ENCODE data around the gene NDRG4.

Gene NDRG4

DNA sequence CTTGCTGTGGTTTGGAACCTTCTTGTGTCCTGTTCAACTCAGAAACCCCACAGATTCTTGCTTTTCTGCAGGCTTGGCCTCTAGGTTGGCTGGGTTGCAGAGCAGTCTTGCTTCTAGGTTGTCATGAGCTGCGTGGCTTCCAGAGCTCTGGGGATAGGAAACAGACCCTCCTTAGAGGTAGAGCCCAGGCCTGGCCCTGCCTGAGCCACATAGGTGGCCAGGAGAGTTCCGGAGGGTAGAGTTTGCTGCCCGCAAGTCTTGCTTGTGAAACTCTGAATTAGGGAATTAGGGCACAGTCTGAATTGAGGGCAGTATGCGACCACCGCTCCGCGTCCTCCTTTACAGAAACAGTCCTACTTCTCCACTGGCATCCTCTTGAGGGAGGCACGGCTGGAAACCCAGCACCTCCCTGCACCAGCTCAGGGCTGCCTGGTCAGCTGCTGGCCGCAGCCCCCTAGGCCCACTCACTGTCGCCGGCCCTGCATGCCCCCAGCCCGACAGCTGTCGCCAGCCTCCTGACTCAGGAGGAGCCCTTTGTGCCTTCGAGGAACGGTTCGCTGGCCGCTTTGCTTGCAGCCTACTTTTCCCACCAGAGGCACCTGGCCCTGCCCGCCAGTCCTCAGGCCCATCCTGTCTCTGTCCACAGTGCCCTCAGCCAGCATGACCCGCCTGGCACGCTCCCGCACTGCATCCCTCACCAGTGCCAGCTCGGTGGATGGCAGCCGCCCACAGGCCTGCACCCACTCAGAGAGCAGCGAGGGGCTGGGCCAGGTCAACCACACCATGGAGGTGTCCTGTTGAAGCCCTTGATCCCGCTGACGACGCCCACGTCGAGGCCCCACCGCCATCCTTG is 11.1 kb downstream of the NDRG4 start:
- no peak for DNase-seq

- peak; percentile 63 to 86 for DNase-seq
Measured at GRCh38 chr16:58511933-58512815, 12.2 kb downstream of the NDRG4 start.

- DNase-seq, result no peak
Measured at GRCh38 chr16:58513874-58514273, 13.9 kb downstream of the NDRG4 start.

GRCh38 chr16:58515125-58515870 is 15.4 kb downstream of the NDRG4 start, which contains the start of gene SETD6:
Gene SETD6, plus strand, starts transcription at chr16:58515517. Its CDS starts 21 bp downstream, at chr16:58515538.
- peak; percentile 45 to 81 for DNase-seq

- peak in 1 of 2 experiments; percentile 28 for DNase-seq
Measured at GRCh38 chr16:58515871-58516767, 16.2 kb downstream of the NDRG4 start.

GRCh38 chr16:58516768-58517107 is 16.8 kb downstream of the NDRG4 start:
- no peak for DNase-seq

DNA sequence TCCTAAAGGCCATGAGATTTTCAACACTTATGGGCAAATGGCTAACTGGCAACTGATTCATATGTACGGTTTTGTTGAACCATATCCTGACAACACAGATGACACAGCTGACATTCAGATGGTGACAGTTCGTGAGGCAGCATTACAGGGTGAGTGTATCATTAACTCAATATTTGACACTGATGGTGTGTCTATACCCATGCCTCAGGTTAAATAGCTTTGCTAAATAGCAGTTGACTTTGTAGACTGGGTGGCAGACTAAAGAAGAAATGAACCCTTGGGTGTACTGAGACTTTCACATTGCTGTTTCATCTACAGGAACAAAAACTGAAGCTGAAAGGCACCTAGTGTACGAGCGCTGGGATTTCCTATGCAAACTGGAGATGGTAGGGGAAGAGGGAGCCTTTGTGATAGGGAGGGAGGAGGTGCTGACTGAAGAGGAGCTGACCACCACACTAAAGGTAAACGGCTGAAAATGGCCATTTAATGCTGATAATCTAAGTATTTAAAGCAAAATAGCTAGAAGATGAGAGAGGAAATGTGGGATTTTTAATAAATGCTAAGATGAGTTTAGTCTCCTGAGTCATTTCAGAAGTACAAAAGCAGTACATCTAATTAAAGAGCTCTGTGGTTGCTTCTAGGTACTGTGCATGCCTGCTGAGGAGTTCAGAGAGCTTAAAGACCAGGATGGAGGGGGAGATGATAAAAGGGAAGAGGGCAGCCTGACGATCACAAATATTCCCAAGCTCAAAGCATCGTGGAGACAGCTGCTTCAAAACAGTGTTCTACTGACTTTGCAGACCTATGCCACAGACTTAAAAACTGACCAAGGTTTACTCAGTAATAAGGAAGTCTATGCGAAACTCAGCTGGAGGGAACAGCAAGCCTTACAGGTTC is 18.4 kb downstream of the NDRG4 start:
- DNase-seq, result no peak

DNA sequence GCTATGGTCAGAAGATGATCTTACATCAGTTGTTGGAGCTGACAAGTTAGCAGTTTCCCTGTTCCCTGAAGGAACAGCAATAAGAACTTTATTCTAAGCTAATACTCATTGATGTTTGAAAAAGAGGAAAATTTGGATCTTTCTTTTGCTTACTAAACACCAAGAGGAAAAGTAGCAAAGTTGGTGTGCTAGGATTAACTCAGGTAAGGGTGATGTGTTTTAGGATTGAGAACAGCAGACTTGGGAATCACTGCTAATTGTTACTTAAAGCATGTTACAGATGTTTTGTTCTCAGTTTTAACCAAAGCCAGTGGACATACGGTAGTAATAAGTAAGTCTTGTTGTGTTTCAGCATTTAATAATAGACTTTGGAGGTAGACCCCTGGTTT is 19.0 kb downstream of the NDRG4 start:
- DNase-seq, result no peak

DNA sequence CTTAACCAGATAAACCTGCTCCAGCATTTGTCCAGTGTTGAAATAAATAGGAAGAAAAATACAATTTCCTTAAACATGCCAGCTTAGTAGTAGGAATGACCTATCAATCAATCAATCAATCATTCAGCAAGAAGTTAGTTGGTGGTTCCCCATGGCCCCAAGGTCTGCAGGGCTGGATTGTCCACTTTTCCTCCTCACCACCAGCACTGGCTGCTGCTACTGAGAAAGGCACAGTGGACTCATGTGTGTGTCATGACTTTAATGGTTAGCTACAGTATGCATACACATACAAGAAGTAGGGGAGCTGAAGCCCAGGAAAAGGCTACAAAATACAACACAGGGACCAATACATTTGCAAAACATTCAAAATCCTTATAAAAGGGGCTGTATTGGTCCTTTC is 19.8 kb downstream of the NDRG4 start:
- DNase-seq, result no peak

- no peak for DNase-seq
Measured at GRCh38 chr16:58530179-58530578, 30.2 kb downstream of the NDRG4 start.

DNA sequence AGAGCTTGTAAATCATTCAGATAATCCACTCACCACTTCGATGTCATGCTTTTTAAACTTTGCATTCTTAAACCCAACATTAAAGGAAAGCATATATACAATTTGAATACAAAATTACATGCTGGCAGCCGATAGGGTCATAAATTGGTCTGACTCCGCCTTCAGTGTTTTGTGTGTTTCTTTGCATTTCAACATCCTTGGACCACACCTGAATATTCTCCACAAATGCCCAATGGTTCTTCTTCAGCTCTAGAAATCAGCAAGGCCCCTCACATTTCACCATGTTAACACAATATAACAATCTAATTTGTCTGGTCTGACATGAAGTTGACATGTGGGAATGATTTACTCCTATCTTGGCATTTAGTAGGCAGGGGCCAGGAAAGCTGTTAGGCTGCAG is 32.5 kb downstream of the NDRG4 start:
- no peak for DNase-seq

DNA sequence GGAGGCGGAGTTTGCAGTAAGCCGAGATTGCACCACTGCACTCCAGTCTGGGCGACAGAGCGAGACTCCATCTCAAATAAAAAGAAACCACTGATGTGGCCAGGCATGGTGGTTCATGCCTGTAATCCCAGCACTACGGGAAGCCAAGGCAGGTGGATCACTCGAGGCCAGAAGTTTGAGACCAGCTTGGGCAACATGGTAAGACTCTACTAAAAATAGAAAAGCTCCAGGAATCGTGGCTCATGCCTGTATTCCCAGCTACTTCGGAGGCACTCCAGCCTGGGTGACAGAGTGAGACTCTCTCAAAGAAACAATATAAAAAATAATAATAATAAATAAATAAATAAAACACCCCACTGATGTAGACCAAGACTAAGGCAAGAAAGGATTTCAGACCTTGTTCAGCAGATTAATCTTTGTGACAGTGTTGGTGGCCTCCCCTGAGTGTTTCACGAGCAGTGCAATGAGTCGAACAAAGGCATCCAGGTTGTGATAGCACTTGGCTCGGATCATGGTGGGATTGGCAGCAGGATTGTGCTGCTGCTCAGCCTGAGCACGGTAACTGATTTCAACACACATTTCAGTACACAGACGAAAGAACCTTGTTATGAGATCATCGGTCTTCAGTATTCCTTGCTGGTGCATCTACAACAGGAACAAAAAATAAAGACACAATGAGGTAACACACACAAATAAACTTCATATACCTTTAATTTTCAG is 34.0 kb downstream of the NDRG4 start:
- no peak for DNase-seq

DNA sequence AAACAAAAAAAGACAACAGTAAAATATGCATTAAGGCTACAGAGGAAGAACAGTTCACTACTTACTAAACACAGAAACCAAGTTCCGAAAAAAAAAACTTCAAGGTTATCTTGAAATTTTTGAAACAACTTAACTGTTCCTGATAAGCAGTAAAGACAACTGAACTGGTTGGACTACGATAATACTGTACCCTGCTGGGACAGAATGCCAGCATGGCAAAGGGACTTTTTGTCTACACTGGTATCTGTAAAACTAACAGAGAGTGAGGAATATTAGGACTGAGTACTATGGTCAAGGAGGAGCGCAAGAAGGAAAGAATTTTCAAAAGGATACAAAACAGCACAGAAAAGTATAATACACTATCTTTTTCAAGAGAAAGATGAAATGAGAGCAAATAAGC is 35.2 kb downstream of the NDRG4 start:
- DNase-seq, result no peak

GRCh38 chr16:58536278-58536677 is 36.3 kb downstream of the NDRG4 start:
- no peak for DNase-seq

- no peak for DNase-seq
Measured at GRCh38 chr16:58537124-58537906, 37.4 kb downstream of the NDRG4 start.

DNA sequence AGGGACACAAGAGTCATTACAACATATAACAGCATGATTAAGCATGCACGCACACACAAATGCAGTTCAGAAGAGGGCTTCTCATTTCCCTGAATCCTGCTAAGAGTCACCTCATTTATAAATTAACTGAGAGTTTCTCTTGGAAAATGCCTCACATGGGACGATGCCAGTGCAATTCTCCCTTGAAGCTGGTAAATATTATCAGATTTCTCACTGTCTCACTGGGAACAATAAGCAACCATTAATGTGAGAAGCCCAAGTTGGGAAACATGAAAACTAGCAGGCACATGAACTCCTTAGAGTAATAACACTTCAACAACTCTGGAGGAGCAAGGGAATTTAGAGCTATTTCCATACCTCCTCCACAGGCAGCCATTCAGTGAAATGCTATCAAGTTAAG is 41.8 kb downstream of the NDRG4 start:
- no peak for DNase-seq

DNA sequence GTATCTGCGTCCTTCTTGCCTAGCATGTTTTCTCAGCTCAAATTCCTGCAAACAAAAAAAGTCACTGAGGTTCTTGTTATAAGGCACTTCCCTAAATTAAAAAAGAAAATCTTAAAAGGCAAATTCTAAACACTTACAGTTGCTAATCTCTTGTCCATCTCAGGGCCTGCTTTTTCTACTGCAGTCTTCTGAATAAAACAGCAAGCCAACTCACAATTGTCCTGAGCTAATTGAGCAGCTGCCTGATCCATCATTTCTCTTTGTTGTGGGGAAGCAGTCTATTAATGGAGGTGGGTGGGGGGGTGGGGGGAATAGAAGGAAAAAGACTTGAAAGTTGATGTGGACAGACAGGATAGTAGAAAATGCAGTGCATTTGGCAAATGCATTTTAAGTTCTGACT is 42.3 kb downstream of the NDRG4 start:
- DNase-seq, result no peak

DNA sequence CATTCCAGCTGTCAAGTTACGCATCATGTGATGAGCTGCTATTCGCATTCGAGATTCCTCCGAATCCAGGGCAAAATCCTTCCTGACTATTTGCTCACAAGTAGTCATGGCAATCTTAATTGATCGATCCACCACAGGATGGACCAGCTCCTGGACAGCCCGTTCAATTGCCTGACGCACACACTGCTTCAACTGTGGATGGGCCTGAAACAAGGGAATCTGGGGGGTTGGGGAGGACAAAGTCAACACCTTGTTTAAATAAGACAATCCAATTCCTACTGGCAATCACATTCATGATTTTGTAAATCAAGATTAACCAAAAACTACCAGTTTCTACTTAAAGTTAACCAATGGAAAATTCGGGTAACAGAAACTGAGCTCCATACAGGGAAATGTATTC is 43.7 kb downstream of the NDRG4 start:
- DNase-seq, result no peak

DNA sequence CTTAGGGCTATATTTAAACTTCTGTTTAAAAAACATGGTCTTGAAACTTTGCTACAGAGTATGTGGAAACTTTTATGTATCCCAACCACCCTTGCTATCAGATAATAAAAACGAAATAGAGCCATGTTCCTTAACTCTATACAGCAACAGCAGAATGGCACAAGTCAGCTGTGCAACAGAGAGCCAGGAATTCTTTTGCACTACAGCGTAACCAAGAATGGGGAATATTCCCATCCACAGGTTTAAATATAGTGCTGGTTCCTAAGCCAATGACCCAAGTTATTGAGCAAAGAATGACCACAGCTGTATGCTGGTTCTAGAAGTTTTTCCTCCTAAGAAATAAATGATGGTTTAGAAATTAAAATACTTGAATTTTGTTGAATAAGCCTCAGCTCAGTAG is 48.4 kb downstream of the NDRG4 start:
- no peak for DNase-seq

GRCh38 chr16:58551496-58551895 is 51.6 kb downstream of the NDRG4 start:
- DNase-seq, result no peak

All from NCI-H524 (cell line).